Heart left ventricle (tissue), 16 donors: ENCODE measurements around the gene YBX1. TPM values are rescaled to one million over a fixed set of nuclear protein-coding genes. Genes with fewer than 3 reads are reported as not detected.
A peak's percentile ranks its signal among the peaks of the same experiment; 100 is the strongest.

Experiments used
- ATAC-seq, 4 donors: fragments of 200-7000 bp; cut with Tn5 transposase; one replicate each; pipeline ENCODE4 v1.9.1; 2020 to 2022; ENCODE audit warnings: moderate library complexity in 4 of 4, mild to moderate bottlenecking in 3 of 4, moderate number of reproducible peaks in 1 of 4
- DNase-seq, 5 donors: peaks; one replicate each; pipeline ENCODE4 v3.0.0-alpha.2; 2020
- H3K27ac ChIP-seq, 12 donors: fragments of 200-600 bp; sonication (generic) in 4 of 12; one replicate each; pipeline versions ENCODE4 v1.5.0 to v1.8.0; 2016 to 2022; ENCODE audit warnings: mild to moderate bottlenecking in 2 of 12
- H3K27me3 ChIP-seq, 9 donors: fragments of 200-600 bp; sonication (generic) in 2 of 9; one replicate each; pipeline versions ENCODE4 v1.5.1 to v1.8.0; 2016 to 2022; ENCODE audit warnings: mild to moderate bottlenecking in 3 of 9
- H3K36me3 ChIP-seq, 9 donors: fragments of 200-600 bp; sonication (generic) in 2 of 9; one replicate each; pipeline versions ENCODE4 v1.5.0 to v1.8.0; 2018 to 2022; ENCODE audit warnings: mild to moderate bottlenecking in 2 of 9
- H3K4me1 ChIP-seq, 12 donors: fragments of 200-600 bp; sonication (generic) in 4 of 12; one replicate each; pipeline versions ENCODE4 v1.5.0 to v1.8.0; 2016 to 2022; ENCODE audit warnings: mild to moderate bottlenecking in 3 of 12
- H3K4me3 ChIP-seq, 12 donors: fragments of 200-600 bp; sonication (generic) in 4 of 12; one replicate each; pipeline versions ENCODE4 v1.5.0 to v1.8.0; 2017 to 2022; ENCODE audit warnings: mild to moderate bottlenecking in 9 of 12, moderate library complexity in 4 of 12
- H3K9me3 ChIP-seq, 12 donors: fragments of 200-600 bp; sonication (generic) in 4 of 12; one replicate each; pipeline versions ENCODE4 v1.5.0 to v1.8.0; 2016 to 2022; ENCODE audit warnings: mild to moderate bottlenecking in 1 of 12
- POLR2A ChIP-seq, 2 donors: fragments of 450-650 bp; IDR thresholded peaks; one replicate each; pipeline ENCODE4 v1.6.1; 2017; ENCODE audit warnings: antibody characterized with exemption in 2 of 2, mild to moderate bottlenecking in 2 of 2, moderate library complexity in 2 of 2
- WGBS, 4 donors: extraction: QIAGEN DNeasy Blood & Tissue Kit in 2 of 4; methylation state at CpG; one replicate each; pipeline versions ENCODE4 v1.1.5 to v1.1.7; 2013 to 2018; 5-methylcytosine and 5-hydroxymethylcytosine counted together
- intact Hi-C, 10 donors: fragments of 100-400 bp; cut with DNase I; formaldehyde crosslinking; loops; one replicate each; pipeline versions ENCODE4 v1.11.1 to v1.14.2; 2022
- polyA plus RNA-seq, 2 donors: library from polyadenylated mRNA; stranded (reverse); fragments of 200-250 nt; gene quantifications; one replicate each; pipeline ENCODE4 v1.2.3, GENCODE V29; 2013
- total RNA-seq, 9 donors: library from RNA; depleted of rRNA in 2 of 9; stranded (reverse); fragments of >200 nt in 2 of 9; fragmentation: NEBNext Ultra II Directional in 3 of 9; extraction: Animal tissue kit (Norgen Biotek cat#: 25700) in 3 of 9; gene quantifications; one replicate each; pipeline versions ENCODE4 v1.1.0 to v1.2.4, GENCODE V29; 2016 to 2023
- TF ChIP-seq, protein P1 (sequence below), 12 donors: fragments of 200-600 bp; sonication (generic) in 4 of 12; IDR thresholded peaks; one replicate each; pipeline versions ENCODE4 v1.5.0 to v1.8.0; 2018 to 2022; ENCODE audit warnings: antibody characterized with exemption in 12 of 12, mild to moderate bottlenecking in 5 of 12
- donor health status: ischemic (EF 13 %, LVEDD 7.1; RV severe dilation, severe dysfunction).
- donor health status: healthy with polysubstance abuse.
- donor health status: DM: no; HTN: yes; CAD: no.
- donor health status: DM: no; HTN: no; CAD: no.
- donor health status: ischemic (EF 25% LVEDD 6.9; RV normal size, moderate dysfunction).
- donor health status: ischemic (EF 25% LVEDD 5.7; RV mildly dilated, moderate dysfunction).
- donor health status: healthy.
- donor health status: DM: yes; HTN: yes; CAD: no.
- donor health status: ischemic (EF 35%, LVEDD 5.7; RV mildly dilated, moderate dysfunction).
- donor health status: nonischemic (EF 11% LVEDD 7.7; RV severe dilation, severe dysfunction).
- donor health status: DM: yes; HTN: yes; CAD: no.
- donor health status: PGD.
- donor health status: ischemic (EF 29% LVEDD 5.4; RV normal size, mild dysfunction).
- donor health status: nonischemic (EF 23%, LVEDD 6.1; RV moderate dilation, normal function).

The YBX1 gene
- total and polyA plus RNA-seq, 11 donors = 638 to 1,226 (median 788) TPM

DNA sequence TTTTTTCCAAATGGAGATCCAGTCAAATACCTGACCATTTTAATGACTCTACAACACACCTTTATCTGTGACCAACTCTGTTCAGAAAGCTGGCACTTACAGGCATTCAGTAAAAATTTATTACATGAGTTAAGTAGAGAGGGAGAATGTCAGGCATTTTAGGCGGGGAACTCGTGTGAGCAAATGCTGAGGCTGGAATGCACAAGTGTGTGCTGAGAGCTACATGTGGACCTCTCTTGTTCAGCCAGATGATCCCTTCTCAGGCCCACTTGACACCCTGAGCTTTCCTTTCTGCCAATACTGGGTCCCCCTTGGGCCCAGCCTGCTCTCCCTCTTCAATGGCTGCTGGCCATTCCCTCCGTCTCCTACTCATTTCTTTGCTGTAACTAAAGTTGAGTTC is 12.3 kb upstream of the YBX1 start:
- Histone ChIP-seq H3K27me3 (no peaks in the 10 kb centered on the region), H3K4me3 (no peak overlapping the region), H3K36me3 (peaks cover 0 to 81% (median 59%) of the 10 kb centered on the region in 9 donors), H3K27ac (no peak overlapping the region), H3K9me3 (no peaks in the 10 kb centered on the region), H3K4me1 (peaks cover 0 to 12% (median 3%) of the 10 kb centered on the region in 12 donors)
- intact Hi-C loops = loop anchor here in 3 of 10 donors (2.0 to 10.0 kb wide), 3 partner anchors 19 to 525 kb away; partner anchors contain the start of genes C1orf50 (in 1 of the 3) and P3H1 (in 1 of the 3)
- TF ChIP-seq, protein P1, sequence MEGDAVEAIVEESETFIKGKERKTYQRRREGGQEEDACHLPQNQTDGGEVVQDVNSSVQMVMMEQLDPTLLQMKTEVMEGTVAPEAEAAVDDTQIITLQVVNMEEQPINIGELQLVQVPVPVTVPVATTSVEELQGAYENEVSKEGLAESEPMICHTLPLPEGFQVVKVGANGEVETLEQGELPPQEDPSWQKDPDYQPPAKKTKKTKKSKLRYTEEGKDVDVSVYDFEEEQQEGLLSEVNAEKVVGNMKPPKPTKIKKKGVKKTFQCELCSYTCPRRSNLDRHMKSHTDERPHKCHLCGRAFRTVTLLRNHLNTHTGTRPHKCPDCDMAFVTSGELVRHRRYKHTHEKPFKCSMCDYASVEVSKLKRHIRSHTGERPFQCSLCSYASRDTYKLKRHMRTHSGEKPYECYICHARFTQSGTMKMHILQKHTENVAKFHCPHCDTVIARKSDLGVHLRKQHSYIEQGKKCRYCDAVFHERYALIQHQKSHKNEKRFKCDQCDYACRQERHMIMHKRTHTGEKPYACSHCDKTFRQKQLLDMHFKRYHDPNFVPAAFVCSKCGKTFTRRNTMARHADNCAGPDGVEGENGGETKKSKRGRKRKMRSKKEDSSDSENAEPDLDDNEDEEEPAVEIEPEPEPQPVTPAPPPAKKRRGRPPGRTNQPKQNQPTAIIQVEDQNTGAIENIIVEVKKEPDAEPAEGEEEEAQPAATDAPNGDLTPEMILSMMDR (IDR thresholded peaks at IDR 0.05) = no peak
- DNase-seq (no peak), ATAC-seq (no peak)
- 82 to 85% (median 83%) methylated on average over 3 of the region's 3 CpGs for WGBS, 4 donors

DNA sequence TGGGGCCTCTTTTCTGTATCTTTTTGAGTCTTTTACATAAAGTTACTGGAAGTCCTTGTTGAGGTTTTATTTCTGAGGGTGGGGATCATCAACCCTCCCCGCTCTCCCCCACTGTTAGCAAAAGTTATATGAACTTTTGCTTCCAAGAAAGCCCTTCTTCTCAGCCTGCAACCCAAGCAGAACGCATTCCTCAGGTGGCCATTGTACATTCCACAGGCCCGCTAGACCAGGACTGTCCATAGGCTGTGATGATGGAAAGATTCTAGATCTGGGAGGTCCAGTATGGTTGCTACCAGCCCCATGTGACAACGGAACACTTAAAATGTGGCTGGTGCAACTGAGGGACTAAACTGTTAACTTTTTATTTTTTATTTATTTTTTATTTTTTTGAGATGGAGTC is 11.8 kb upstream of the YBX1 start:
- DNase-seq = no peak
- peaks cover 0 to 14% (median 3%) of the 10 kb centered on the region in 12 donors for H3K4me1 ChIP-seq
- H3K36me3 ChIP-seq = peaks cover 0 to 81% (median 59%) of the 10 kb centered on the region in 9 donors
- H3K9me3 ChIP-seq = no peaks in the 10 kb centered on the region
- no peak overlapping the region for H3K4me3 ChIP-seq
- H3K27me3 ChIP-seq = no peaks in the 10 kb centered on the region
- no peak for ATAC-seq
- WGBS, 4 donors = 96 to 100% (median 99%) methylated on average over 4 of the region's 4 CpGs
- intact Hi-C loops = loop anchor here in 1 of 10 donors (10.0 kb wide), 1 partner anchor 94 kb away; the partner anchor contains the start of genes C1orf50 and P3H1
- TF ChIP-seq, protein P1 (IDR thresholded peaks at IDR 0.05) = no peak
- no peak for TF ChIP-seq POLR2A (IDR thresholded peaks at IDR 0.05)
- H3K27ac ChIP-seq = no peak overlapping the region

DNA sequence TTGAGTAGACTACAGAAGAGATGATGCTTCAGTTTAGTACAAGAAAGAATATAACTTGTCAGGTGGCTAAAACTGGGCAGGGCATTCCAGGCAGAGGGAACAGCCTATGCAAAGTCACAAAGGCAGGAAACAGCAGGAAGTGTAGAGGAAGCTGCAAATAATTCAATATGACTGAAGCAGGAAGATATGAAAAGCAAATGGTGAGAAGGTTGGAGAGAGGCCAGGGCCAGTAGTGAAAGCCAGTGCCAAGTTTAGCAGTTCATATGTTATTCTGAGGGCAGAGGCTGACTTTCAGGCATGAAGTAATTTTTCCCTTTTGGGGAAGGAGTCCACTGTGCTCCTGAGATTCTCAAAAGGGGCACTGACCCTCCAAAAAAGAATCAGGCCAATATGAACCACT is 8.0 kb upstream of the YBX1 start:
- H3K36me3 ChIP-seq = peaks cover 0 to 52% (median 26%) of the 10 kb centered on the region in 9 donors
- ATAC-seq = peak; percentile 34 to 72 (median 42)

DNA sequence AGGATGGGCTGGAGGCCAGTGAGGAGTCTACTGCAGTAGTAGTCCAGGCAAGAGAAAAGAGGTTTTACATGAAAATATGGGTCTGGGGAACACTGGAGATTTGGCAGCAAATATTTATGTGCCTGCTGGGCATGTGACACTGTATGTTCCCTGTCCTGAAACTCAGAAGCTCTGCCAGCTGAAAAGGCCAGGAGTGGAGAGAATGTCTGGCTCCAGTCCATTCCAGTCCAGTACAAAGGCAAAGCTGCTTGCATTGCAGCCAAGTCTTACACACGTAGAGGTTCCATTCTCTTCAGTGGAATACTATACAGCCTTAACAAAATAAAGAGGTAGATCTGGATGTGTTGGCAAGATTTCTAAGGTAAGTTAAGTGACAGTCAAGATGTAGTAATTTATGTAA is 7.5 kb upstream of the YBX1 start:
- Histone ChIP-seq H3K4me3 (no peak overlapping the region), H3K9me3 (no peaks in the 10 kb centered on the region), H3K27ac (peak overlapping the region; percentile 34 to 86 (median 70)), H3K27me3 (no peaks in the 10 kb centered on the region), H3K4me1 (peaks cover 0 to 22% (median 3%) of the 10 kb centered on the region in 12 donors), H3K36me3 (peaks cover 0 to 50% (median 22%) of the 10 kb centered on the region in 9 donors)
- no peak for TF ChIP-seq POLR2A (IDR thresholded peaks at IDR 0.05)
- TF ChIP-seq, protein P1 (IDR thresholded peaks at IDR 0.05) = no peak
- intact Hi-C loops = loop anchor here in 1 of 10 donors (10.0 kb wide), 1 partner anchor 90 kb away; the partner anchor contains the start of genes C1orf50 and P3H1
- ATAC-seq = peak; percentile 80 to 95 (median 89)
- DNase-seq = peak in 4 of 5 donors; percentile 56 to 69 (median 62)
- WGBS, 4 donors = 24 to 38% (median 33%) methylated on average over 1 of the region's 1 CpG

More for the DNA sequence above, 8.0 kb upstream of the YBX1 start:
- no peaks in the 10 kb centered on the region for H3K27me3 ChIP-seq
- intact Hi-C loops = loop anchor here in 1 of 10 donors (10.0 kb wide), 1 partner anchor 91 kb away; the partner anchor contains the start of genes C1orf50 and P3H1
- H3K4me1 ChIP-seq = peaks cover 0 to 22% (median 3%) of the 10 kb centered on the region in 12 donors
- DNase-seq = peak in 2 of 5 donors; percentile 22 to 37
- no peaks in the 10 kb centered on the region for H3K9me3 ChIP-seq
- TF ChIP-seq, protein P1 (IDR thresholded peaks at IDR 0.05) = no peak
- TF ChIP-seq POLR2A (IDR thresholded peaks at IDR 0.05) = no peak
- H3K27ac ChIP-seq = peak overlapping the region; percentile 34 to 86 (median 70)
- H3K4me3 ChIP-seq = no peak overlapping the region
